Peyer's patch (tissue), 4 donors: ENCODE data around the gene DDX31.

Experiments used
- POLR2A ChIP-seq, 2 donors: fragments of 450-650 bp; IDR thresholded peaks; one replicate each; pipeline ENCODE4 v1.5.1; 2017; ENCODE audit warnings: antibody characterized with exemption in 2 of 2, mild to moderate bottlenecking in 2 of 2, moderate library complexity in 2 of 2
- TF ChIP-seq, protein P1 (sequence below), 6 experiments: fragments of 450-650 bp in 4 of 6; fragments of 200-600 bp in 2 of 6; sonication (generic) in 1 of 6; IDR thresholded peaks; one replicate each; pipeline ENCODE4 v1.5.1; 2017 to 2019; ENCODE audit warnings: antibody characterized with exemption in 6 of 6, mild to moderate bottlenecking in 3 of 6, moderate library complexity in 1 of 6

DNA sequence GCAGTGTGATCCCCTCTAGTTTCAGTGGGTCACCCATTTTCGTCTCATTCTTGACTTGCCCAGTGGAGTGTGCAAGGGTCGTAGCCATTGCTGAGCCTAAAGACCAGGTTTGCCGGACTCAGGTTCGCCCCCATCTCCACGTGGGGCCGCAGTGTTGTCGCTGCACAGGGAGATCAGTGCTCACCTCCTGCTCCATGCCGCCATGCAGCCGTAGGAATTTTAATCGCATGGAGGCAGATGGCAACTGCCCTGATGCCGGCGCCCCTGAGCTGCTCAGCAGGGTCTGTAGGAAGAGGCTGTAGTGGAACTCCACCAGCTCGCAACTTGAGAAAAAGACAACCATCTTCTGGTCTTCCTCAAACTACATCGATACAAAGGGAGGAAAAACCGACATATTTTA, 24.1 kb downstream of the DDX31 start:
- TF ChIP-seq, protein P1, sequence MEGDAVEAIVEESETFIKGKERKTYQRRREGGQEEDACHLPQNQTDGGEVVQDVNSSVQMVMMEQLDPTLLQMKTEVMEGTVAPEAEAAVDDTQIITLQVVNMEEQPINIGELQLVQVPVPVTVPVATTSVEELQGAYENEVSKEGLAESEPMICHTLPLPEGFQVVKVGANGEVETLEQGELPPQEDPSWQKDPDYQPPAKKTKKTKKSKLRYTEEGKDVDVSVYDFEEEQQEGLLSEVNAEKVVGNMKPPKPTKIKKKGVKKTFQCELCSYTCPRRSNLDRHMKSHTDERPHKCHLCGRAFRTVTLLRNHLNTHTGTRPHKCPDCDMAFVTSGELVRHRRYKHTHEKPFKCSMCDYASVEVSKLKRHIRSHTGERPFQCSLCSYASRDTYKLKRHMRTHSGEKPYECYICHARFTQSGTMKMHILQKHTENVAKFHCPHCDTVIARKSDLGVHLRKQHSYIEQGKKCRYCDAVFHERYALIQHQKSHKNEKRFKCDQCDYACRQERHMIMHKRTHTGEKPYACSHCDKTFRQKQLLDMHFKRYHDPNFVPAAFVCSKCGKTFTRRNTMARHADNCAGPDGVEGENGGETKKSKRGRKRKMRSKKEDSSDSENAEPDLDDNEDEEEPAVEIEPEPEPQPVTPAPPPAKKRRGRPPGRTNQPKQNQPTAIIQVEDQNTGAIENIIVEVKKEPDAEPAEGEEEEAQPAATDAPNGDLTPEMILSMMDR (IDR thresholded peaks at IDR 0.05): no peak
- no peak for TF ChIP-seq POLR2A (IDR thresholded peaks at IDR 0.05)
